ENCODE measurements around the gene NSD2.

NSD2 gene

GRCh38 chr4:1928356-1929239 lies 57.4 kb downstream of the NSD2 start:
- no peak for TF ChIP-seq JUND (IDR thresholded peaks at IDR 0.05; ENCODE audit: low read depth)
- DNase-seq (ENCODE audit: low read depth in 1 of 2, low spot score in 1 of 2) = no peak
- in situ Hi-C loops (cut with HindIII; ENCODE audit: low pct_unique_long_range_greater_than_20kb, low sequenced_read_pairs) = no loop called here

DNA sequence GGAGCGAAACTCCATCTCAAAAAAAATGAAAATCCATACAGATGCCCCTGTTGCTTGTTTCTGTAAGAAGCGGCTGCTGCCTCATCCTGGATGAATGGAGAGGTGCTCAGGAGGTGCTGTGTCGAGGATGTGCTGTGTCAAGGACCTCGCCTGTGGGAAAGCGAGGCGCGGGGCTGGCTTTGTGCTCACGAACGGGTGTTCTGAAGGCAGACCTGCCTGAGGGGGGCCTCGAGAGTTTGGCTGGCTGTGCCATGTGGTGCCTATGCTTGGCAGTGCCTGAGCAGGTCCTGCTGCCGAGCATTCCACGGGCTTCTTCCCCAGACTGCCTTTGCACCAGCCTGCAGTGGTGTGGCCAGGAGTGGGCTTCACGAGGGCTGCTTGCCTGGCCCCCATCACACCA lies 61.5 kb downstream of the NSD2 start:
- no peak for TF ChIP-seq JUND (IDR thresholded peaks at IDR 0.05; ENCODE audit: low read depth)

GRCh38 chr4:1933700-1934099 lies 62.5 kb downstream of the NSD2 start:
- DNase-seq (ENCODE audit: low read depth in 1 of 2, low spot score in 1 of 2) = no peak
- in situ Hi-C loops (cut with HindIII; ENCODE audit: low pct_unique_long_range_greater_than_20kb, low sequenced_read_pairs) = no loop called here
- TF ChIP-seq JUND (IDR thresholded peaks at IDR 0.05; ENCODE audit: low read depth) = no peak

More for the DNA sequence above, 61.5 kb downstream of the NSD2 start:
- no peak for DNase-seq (ENCODE audit: low read depth in 1 of 2, low spot score in 1 of 2)
- in situ Hi-C loops (cut with HindIII; ENCODE audit: low pct_unique_long_range_greater_than_20kb, low sequenced_read_pairs) = no loop called here

GRCh38 chr4:1937550-1937949 lies 66.4 kb downstream of the NSD2 start:
- no peak for DNase-seq (ENCODE audit: low read depth in 1 of 2, low spot score in 1 of 2)
- in situ Hi-C loops (cut with HindIII; ENCODE audit: low pct_unique_long_range_greater_than_20kb, low sequenced_read_pairs) = no loop called here

GRCh38 chr4:1938027-1938426 lies 66.8 kb downstream of the NSD2 start:
- DNase-seq (ENCODE audit: low read depth in 1 of 2, low spot score in 1 of 2) = no peak
- in situ Hi-C loops (cut with HindIII; ENCODE audit: low pct_unique_long_range_greater_than_20kb, low sequenced_read_pairs) = no loop called here

More at GRCh38 chr4:1937550-1937949, 66.4 kb downstream of the NSD2 start:
- TF ChIP-seq JUND (IDR thresholded peaks at IDR 0.05; ENCODE audit: low read depth) = no peak

GRCh38 chr4:1939664-1940509 lies 68.7 kb downstream of the NSD2 start:
- no peak for TF ChIP-seq JUND (IDR thresholded peaks at IDR 0.05; ENCODE audit: low read depth)
- in situ Hi-C loops (cut with HindIII; ENCODE audit: low pct_unique_long_range_greater_than_20kb, low sequenced_read_pairs) = no loop called here
- DNase-seq (ENCODE audit: low read depth in 1 of 2, low spot score in 1 of 2) = no peak

More at GRCh38 chr4:1938027-1938426, 66.8 kb downstream of the NSD2 start:
- no peak for TF ChIP-seq JUND (IDR thresholded peaks at IDR 0.05; ENCODE audit: low read depth)

DNA sequence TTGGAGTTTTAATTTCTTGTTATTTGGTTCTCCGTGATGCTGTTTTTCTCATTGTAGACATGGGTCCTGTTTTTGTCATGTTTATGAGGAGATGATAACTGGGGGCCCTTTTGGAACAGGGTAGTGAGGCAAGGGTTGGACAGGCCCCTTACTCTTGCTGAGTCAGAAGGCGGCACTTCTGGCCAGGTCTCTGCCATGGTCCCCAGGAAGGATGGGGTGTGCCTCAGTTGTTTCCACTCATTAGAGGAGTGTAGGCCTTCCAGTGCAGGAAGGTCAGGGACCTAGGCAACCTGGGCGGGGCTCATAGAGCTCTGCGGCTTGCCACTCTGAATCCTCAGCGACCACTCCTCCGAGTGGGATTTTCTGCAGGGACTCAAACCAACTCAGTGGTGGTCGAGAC lies 69.4 kb downstream of the NSD2 start:
- in situ Hi-C loops (cut with HindIII; ENCODE audit: low pct_unique_long_range_greater_than_20kb, low sequenced_read_pairs) = no loop called here
- TF ChIP-seq JUND (IDR thresholded peaks at IDR 0.05; ENCODE audit: low read depth) = no peak
- DNase-seq (ENCODE audit: low read depth in 1 of 2, low spot score in 1 of 2) = no peak

GRCh38 chr4:1943928-1944327 lies 72.7 kb downstream of the NSD2 start:
- in situ Hi-C loops (cut with HindIII; ENCODE audit: low pct_unique_long_range_greater_than_20kb, low sequenced_read_pairs) = no loop called here
- DNase-seq (ENCODE audit: low read depth in 1 of 2, low spot score in 1 of 2) = no peak
- no peak for TF ChIP-seq JUND (IDR thresholded peaks at IDR 0.05; ENCODE audit: low read depth)

GRCh38 chr4:1945124-1945895 lies 74.1 kb downstream of the NSD2 start:
- DNase-seq (ENCODE audit: low read depth in 1 of 2, low spot score in 1 of 2) = no peak
- in situ Hi-C loops (cut with HindIII; ENCODE audit: low pct_unique_long_range_greater_than_20kb, low sequenced_read_pairs) = no loop called here

GRCh38 chr4:1945912-1946311 lies 74.7 kb downstream of the NSD2 start:
- in situ Hi-C loops (cut with HindIII; ENCODE audit: low pct_unique_long_range_greater_than_20kb, low sequenced_read_pairs) = no loop called here
- TF ChIP-seq JUND (IDR thresholded peaks at IDR 0.05; ENCODE audit: low read depth) = no peak
- DNase-seq (ENCODE audit: low read depth in 1 of 2, low spot score in 1 of 2) = no peak

More at GRCh38 chr4:1945124-1945895, 74.1 kb downstream of the NSD2 start:
- TF ChIP-seq JUND (IDR thresholded peaks at IDR 0.05; ENCODE audit: low read depth) = no peak

GRCh38 chr4:1948232-1948631 lies 77.0 kb downstream of the NSD2 start:
- no peak for DNase-seq (ENCODE audit: low read depth in 1 of 2, low spot score in 1 of 2)
- in situ Hi-C loops (cut with HindIII; ENCODE audit: low pct_unique_long_range_greater_than_20kb, low sequenced_read_pairs) = no loop called here
- no peak for TF ChIP-seq JUND (IDR thresholded peaks at IDR 0.05; ENCODE audit: low read depth)

GRCh38 chr4:1948892-1949436 lies 77.8 kb downstream of the NSD2 start:
- TF ChIP-seq JUND (IDR thresholded peaks at IDR 0.05; ENCODE audit: low read depth) = no peak
- no peak for DNase-seq (ENCODE audit: low read depth in 1 of 2, low spot score in 1 of 2)
- in situ Hi-C loops (cut with HindIII; ENCODE audit: low pct_unique_long_range_greater_than_20kb, low sequenced_read_pairs) = no loop called here
